HepG2 (cell line): ENCODE measurements around the gene PHF14. TPM values are rescaled to one million over a fixed set of nuclear protein-coding genes. Genes with fewer than 3 reads are reported as not detected.

Experiments
- ATAC-seq: fragments of 200-7000 bp; cut with Tn5 transposase; 3 replicates; pipeline ENCODE4 v1.9.1; 2020; ENCODE audit warnings: mild to moderate bottlenecking, moderate library complexity
- BruUV-seq: library from RNA; stranded (reverse); fragments of 400-500 nt; replicated peaks from 2 replicates; lab custom pipeline; 2021; lab: Mats Ljungman, UMichigan
- CTCF ChIA-PET: fragments of 300-600 bp; formaldehyde crosslinking; extraction: SDS; loops from one replicate; lab custom pipeline; 2021; ENCODE audit warnings: low total read pairs, inconsistent platforms, low intra/inter-chr PET ratio; lab: Yijun Ruan, JAX
- POLR2A ChIA-PET: fragments of 350-600 bp; sonication (Branson Sonifier 250); formaldehyde crosslinking; loops from one replicate; lab custom pipeline; 2020; ENCODE audit warnings: antibody characterized with exemption, inconsistent platforms; lab: Yijun Ruan, JAX
- DNase-seq: peaks from one replicate; pipeline ENCODE4 v3.0.0-alpha.2; 2015; ENCODE audit warnings: low spot score
- FAIRE-seq: peaks from 3 replicates; lab custom pipeline; 2011; peaks lifted over from hg19 to GRCh38; lab: Jason Lieb, UNC
- H2AFZ ChIP-seq: one replicate; pipeline ENCODE4 v1.6.1; 2011; ENCODE audit warnings: low read length, inconsistent platforms
- H3K27ac ChIP-seq: fragments of 300-600 bp; 3 replicates; pipeline ENCODE4 v1.8.0; 2011; ENCODE audit warnings: mixed run types, mild to moderate bottlenecking, mixed read lengths, low read length, inconsistent platforms; ENCODE audit not compliant: insufficient read depth; ENCODE audit errors: extremely low read length
- H3K27me3 ChIP-seq, 2 experiments: fragments of 200-600 bp in 1 of 2; 2 replicates in 1 of 2; 3 replicates in 1 of 2; pipeline versions ENCODE4 v1.6.0 to v1.8.0; 2011; ENCODE audit warnings: low read length in 2 of 2, mild to moderate bottlenecking in 2 of 2, moderate library complexity in 2 of 2, inconsistent platforms in 1 of 2; ENCODE audit not compliant: insufficient read depth in 2 of 2, control insufficient read depth in 1 of 2
- H3K36me3 ChIP-seq, 2 experiments: fragments of 200-600 bp in 1 of 2; replicated peaks in 1 of 2; 2 replicates in 1 of 2; 3 replicates in 1 of 2; pipeline versions ENCODE4 v1.5.1 to v1.8.0; 2011; ENCODE audit warnings: low read length in 2 of 2, inconsistent platforms in 1 of 2; ENCODE audit not compliant: insufficient read depth in 2 of 2, control insufficient read depth in 1 of 2
- H3K4me1 ChIP-seq: 2 replicates; pipeline ENCODE4 v1.5.1; 2012; ENCODE audit warnings: low read length, inconsistent platforms; ENCODE audit not compliant: insufficient read depth
- H3K4me2 ChIP-seq: 2 replicates; pipeline ENCODE4 v1.6.0; 2011; ENCODE audit warnings: low read depth, low read length, inconsistent platforms
- H3K4me3 ChIP-seq, 3 experiments: fragments of 200-600 bp in 1 of 3; sonication (generic), shearing (Covaris generic) in 1 of 3; replicated peaks in 1 of 3; 2 replicates each; pipeline ENCODE4 v1.5.1; 2011 to 2016; ENCODE audit warnings: low read length in 3 of 3, inconsistent platforms in 2 of 3, low read depth in 2 of 3, mild to moderate bottlenecking in 2 of 3, control low read depth in 1 of 3, mixed read lengths in 1 of 3; ENCODE audit not compliant: insufficient read depth in 1 of 3
- H3K79me2 ChIP-seq: one replicate; pipeline ENCODE4 v1.6.1; 2011; ENCODE audit warnings: low read length, inconsistent platforms; ENCODE audit not compliant: insufficient read depth
- H3K9ac ChIP-seq: 2 replicates; pipeline ENCODE4 v1.6.0; 2011; ENCODE audit warnings: mild to moderate bottlenecking, low read depth, low read length, inconsistent platforms; ENCODE audit not compliant: insufficient read depth
- H3K9me3 ChIP-seq: 2 replicates; pipeline ENCODE4 v1.5.1; 2012; ENCODE audit warnings: mild to moderate bottlenecking, low read length
- H4K20me1 ChIP-seq: 2 replicates; pipeline ENCODE4 v1.6.0; 2011; ENCODE audit warnings: inconsistent platforms, mild to moderate bottlenecking, low read length, moderate library complexity; ENCODE audit not compliant: insufficient read depth
- AHR ChIP-seq: IDR thresholded peaks from 2 replicates; pipeline ENCODE4 v1.6.1; 2018; ENCODE audit warnings: missing genetic modification reagents, missing compliant biosample characterization
- ATRX ChIP-seq: sonication (generic); formaldehyde crosslinking; IDR thresholded peaks from 2 replicates; pipeline ENCODE4 v1.4.0; 2020; ENCODE audit warnings: missing genetic modification reagents, borderline replicate concordance
- FOXJ3 ChIP-seq: sonication (generic); formaldehyde crosslinking; IDR thresholded peaks from 2 replicates; pipeline ENCODE4 v1.4.0; 2020; ENCODE audit warnings: missing genetic modification reagents, mild to moderate bottlenecking, borderline replicate concordance
- HNRNPH1 ChIP-seq: fragments of 200-400 bp; formaldehyde crosslinking; optimal IDR thresholded peaks from 2 replicates; pipeline ENCODE3; 2017; ENCODE audit warnings: mild to moderate bottlenecking, low read depth, low read length
- PHF5A ChIP-seq: IDR thresholded peaks from one replicate; pipeline ENCODE4 v1.6.1; 2018; ENCODE audit warnings: low read depth, missing genetic modification reagents; ENCODE audit not compliant: unreplicated experiment
- PPARG ChIP-seq: conservative IDR thresholded peaks from 2 replicates; pipeline ENCODE4 v1.6.1; 2016; ENCODE audit warnings: missing biosample characterization, missing genetic modification reagents
- TARDBP ChIP-seq: sonication (generic); formaldehyde crosslinking; IDR thresholded peaks from 2 replicates; pipeline ENCODE4 v1.8.0; 2022; ENCODE audit warnings: mild to moderate bottlenecking, missing genetic modification reagents
- ZNF143 ChIP-seq: sonication (generic); formaldehyde crosslinking; IDR thresholded peaks from 2 replicates; pipeline ENCODE4 v1.4.0; 2020; ENCODE audit warnings: missing genetic modification reagents
- ZNF260 ChIP-seq: sonication (generic); formaldehyde crosslinking; IDR thresholded peaks from 2 replicates; pipeline ENCODE4 v1.4.0; 2020; ENCODE audit warnings: missing genetic modification reagents, low read depth, mild to moderate bottlenecking, borderline replicate concordance
- ZNF646 ChIP-seq: sonication (generic); formaldehyde crosslinking; IDR thresholded peaks from 2 replicates; pipeline ENCODE4 v1.9.0; 2021; ENCODE audit warnings: mild to moderate bottlenecking, missing genetic modification reagents
- ZNF761 ChIP-seq: sonication (generic); formaldehyde crosslinking; conservative IDR thresholded peaks from 2 replicates; pipeline ENCODE4 v1.4.0; 2020; ENCODE audit warnings: mild to moderate bottlenecking, missing genetic modification reagents
- ZSCAN9 ChIP-seq: IDR thresholded peaks from 2 replicates; pipeline ENCODE4 v1.6.1; 2016; ENCODE audit warnings: borderline replicate concordance
- WGBS: methylation state at CpG from one replicate; pipeline ENCODE4 v1.1.6; 2017; ENCODE audit warnings: low lambda C conversion rate; 5-methylcytosine and 5-hydroxymethylcytosine counted together
- in situ Hi-C: cut with HindIII; loops from 2 replicates; pipeline ENCODE4 v1.10.0; 2017; ENCODE audit warnings: low pct_unique_long_range_greater_than_20kb; ENCODE audit not compliant: extremely low pct_ligation_motif_present
- intact Hi-C: fragments of 100-400 bp; cut with micrococcal nuclease; formaldehyde crosslinking; loops from one replicate; pipeline ENCODE4 v1.10.0; 2022; ENCODE audit not compliant: unreplicated experiment
- polyA plus RNA-seq, 8 experiments: library from polyadenylated mRNA; depleted of rRNA in 3 of 8; stranded (reverse) in 7 of 8; unstranded in 1 of 8; fragments of >200 nt; fragmentation: Illumina TruSeq in 4 of 8; extraction: Trizol in 4 of 8; gene quantifications; 2 replicates each; pipeline versions ENCODE4 v1.2.1 to v1.2.3, GENCODE V29; 2011 to 2016; ENCODE audit warnings: low read depth in 4 of 8, missing spikeins in 1 of 8, mixed read lengths in 1 of 8; ENCODE audit not compliant: insufficient read depth in 1 of 8
- total RNA-seq, 5 experiments: library from RNA; depleted of rRNA; stranded (reverse); fragments of >200 nt; fragmentation: Illumina TruSeq; extraction: Trizol; gene quantifications; 2 replicates each; pipeline ENCODE4 v1.2.3, GENCODE V29; 2016; ENCODE audit warnings: low read depth in 1 of 5
- TF ChIP-seq, protein P1 (sequence below): sonication (generic); formaldehyde crosslinking; IDR thresholded peaks from 2 replicates; pipeline ENCODE4 v1.8.0; 2022; ENCODE audit warnings: mild to moderate bottlenecking, missing genetic modification reagents, moderate library complexity

Gene PHF14
- total and polyA plus RNA-seq, 2 of the 13 experiments (the other 11 are each of a cell fraction or from before 2014, with no cell fraction given), result 18.9 to 68.7 TPM

GRCh38 chr7:11175887-11176286 is 202.2 kb downstream of the PHF14 start:
- in situ Hi-C loops, result no loop called here
- BruUV-seq, result no TSS peak
- no peaks in the 10 kb centered on the region for H3K79me2 ChIP-seq

More at GRCh38 chr7:11175887-11176286, 202.2 kb downstream of the PHF14 start:
- Histone ChIP-seq H3K4me3 (no peak overlapping the region), H4K20me1 (no peaks in the 10 kb centered on the region), H3K9ac (no peak overlapping the region), H3K4me2 (no peak overlapping the region), H2AFZ (no peak overlapping the region), H3K9me3 (no peaks in the 10 kb centered on the region), H3K27me3 (no peaks in the 10 kb centered on the region), H3K36me3 (no peaks in the 10 kb centered on the region), H3K4me1 (no peaks in the 10 kb centered on the region), H3K27ac (no peak overlapping the region)
- ATAC-seq (no peak), FAIRE-seq (no peak), DNase-seq (no peak)
- 23% methylated on average over 3 of the region's 3 CpGs for WGBS
- no peak for TF ChIP-seq ZNF260
- no peak for TF ChIP-seq TARDBP (CRISPR knock-in tag)
- TF ChIP-seq, protein P1, sequence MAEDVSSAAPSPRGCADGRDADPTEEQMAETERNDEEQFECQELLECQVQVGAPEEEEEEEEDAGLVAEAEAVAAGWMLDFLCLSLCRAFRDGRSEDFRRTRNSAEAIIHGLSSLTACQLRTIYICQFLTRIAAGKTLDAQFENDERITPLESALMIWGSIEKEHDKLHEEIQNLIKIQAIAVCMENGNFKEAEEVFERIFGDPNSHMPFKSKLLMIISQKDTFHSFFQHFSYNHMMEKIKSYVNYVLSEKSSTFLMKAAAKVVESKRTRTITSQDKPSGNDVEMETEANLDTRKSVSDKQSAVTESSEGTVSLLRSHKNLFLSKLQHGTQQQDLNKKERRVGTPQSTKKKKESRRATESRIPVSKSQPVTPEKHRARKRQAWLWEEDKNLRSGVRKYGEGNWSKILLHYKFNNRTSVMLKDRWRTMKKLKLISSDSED, result no peak
- TF ChIP-seq PHF5A, result no peak
- no peak for TF ChIP-seq PPARG (CRISPR knock-in tag)
- TF ChIP-seq FOXJ3 (CRISPR knock-in tag), result no peak
- no peak for TF ChIP-seq ZNF761 (CRISPR knock-in tag)
- TF ChIP-seq ZSCAN9 (CRISPR knock-in tag), result no peak
- TF ChIP-seq ZNF143 (CRISPR knock-in tag), result no peak
- TF ChIP-seq HNRNPH1, result no peak
- TF ChIP-seq ATRX (CRISPR knock-in tag), result no peak
- no peak for TF ChIP-seq AHR (CRISPR knock-in tag)
- TF ChIP-seq ZNF646, result no peak
- ChIA-PET POLR2A (no interaction called here), CTCF (no interaction called here)
- intact Hi-C loops, result no loop called here
